RCC 7860 (cell line): Measurements from ENCODE around the gene ADPRHL1.
"Not testable (repeated sequence)": the region's sequence is repeated elsewhere in the genome, so short reads cannot be mapped to it uniquely, and the experiment has no call there.

Experiments
- DNase-seq: peaks from one replicate; pipeline ENCODE4 v3.0.0-alpha.2; 2015; ENCODE audit warnings: low spot score
- FAIRE-seq: peaks from 2 replicates; lab custom pipeline; 2012; peaks lifted over from hg19 to GRCh38; lab: Jason Lieb, UNC

Gene ADPRHL1

GRCh38 chr13:113457510-113457909, 4.2 kb upstream of the ADPRHL1 start:
- no peak for FAIRE-seq
- no peak for DNase-seq

GRCh38 chr13:113456116-113456702, 2.9 kb upstream of the ADPRHL1 start:
- DNase-seq (no peak), FAIRE-seq (no peak)

- FAIRE-seq = no peak
- no peak for DNase-seq
Observed at GRCh38 chr13:113455384-113455783, 2.1 kb upstream of the ADPRHL1 start.

- FAIRE-seq (no peak), DNase-seq (no peak)
Observed at GRCh38 chr13:113454936-113455335, 1.6 kb upstream of the ADPRHL1 start.

- FAIRE-seq (no peak), DNase-seq (no peak)
Observed at GRCh38 chr13:113452466-113452865, 822 bp downstream of the ADPRHL1 start.

- no peak for FAIRE-seq
- DNase-seq = no peak
Observed at GRCh38 chr13:113451951-113452421, 1.3 kb downstream of the ADPRHL1 start.

GRCh38 chr13:113450861-113451620, 2.2 kb downstream of the ADPRHL1 start:
- FAIRE-seq, DNase-seq: not testable (repeated sequence)

GRCh38 chr13:113450348-113450744, 2.9 kb downstream of the ADPRHL1 start:
- not testable (repeated sequence) for FAIRE-seq, DNase-seq

- no peak for DNase-seq
- no peak for FAIRE-seq
Observed at GRCh38 chr13:113449693-113450347, 3.5 kb downstream of the ADPRHL1 start.

GRCh38 chr13:113448885-113449692, 4.2 kb downstream of the ADPRHL1 start:
- no peak for FAIRE-seq
- no peak for DNase-seq

- FAIRE-seq = no peak
- DNase-seq = no peak
Observed at GRCh38 chr13:113448545-113448884, 4.8 kb downstream of the ADPRHL1 start.

GRCh38 chr13:113447596-113447995, 5.7 kb downstream of the ADPRHL1 start:
- no peak for DNase-seq
- no peak for FAIRE-seq

GRCh38 chr13:113446488-113446854, 6.8 kb downstream of the ADPRHL1 start:
- DNase-seq (no peak), FAIRE-seq (no peak)

GRCh38 chr13:113445791-113446487, 7.3 kb downstream of the ADPRHL1 start:
- FAIRE-seq (no peak), DNase-seq (no peak)

GRCh38 chr13:113443991-113444390, 9.3 kb downstream of the ADPRHL1 start:
- FAIRE-seq (no peak), DNase-seq (no peak)

GRCh38 chr13:113442985-113443362, 10.3 kb downstream of the ADPRHL1 start:
- no peak for FAIRE-seq
- DNase-seq = no peak

GRCh38 chr13:113442354-113442984, 10.8 kb downstream of the ADPRHL1 start:
- no peak for DNase-seq
- FAIRE-seq = no peak

GRCh38 chr13:113441661-113442060, 11.6 kb downstream of the ADPRHL1 start:
- FAIRE-seq = no peak
- DNase-seq = no peak

- no peak for DNase-seq
- FAIRE-seq = no peak
Observed at GRCh38 chr13:113437408-113438010, 15.8 kb downstream of the ADPRHL1 start.

- not testable (repeated sequence) for FAIRE-seq, DNase-seq
Observed at GRCh38 chr13:113436866-113437265, 16.4 kb downstream of the ADPRHL1 start.
